Measurements from ENCODE around the gene TUBA4A.
A peak's percentile ranks its signal among the peaks of the same experiment; 100 is the strongest.

TUBA4A gene

GRCh38 chr2:219252084-219252483 is 1.6 kb downstream of the TUBA4A start:
- DNase-seq (ENCODE audit: low read depth) = peak; percentile 18
- H3K4me3 ChIP-seq (ENCODE audit: low read depth, low read length) = peak overlapping the region; percentile 76
- no peak for TF ChIP-seq CTCF (IDR thresholded peaks at IDR 0.05; ENCODE audit: insufficient read depth, low read depth, low read length, missing control alignments)

- no peak for DNase-seq (ENCODE audit: low read depth)
- no peak for TF ChIP-seq CTCF (IDR thresholded peaks at IDR 0.05; ENCODE audit: insufficient read depth, low read depth, low read length, missing control alignments)
- H3K4me3 ChIP-seq (ENCODE audit: low read depth, low read length) = no peak overlapping the region
These were observed 2.1 kb downstream of the TUBA4A start for GRCh38 chr2:219251656-219252055.

GRCh38 chr2:219250049-219250781 is 3.5 kb downstream of the TUBA4A start:
- no peak for TF ChIP-seq CTCF (IDR thresholded peaks at IDR 0.05; ENCODE audit: insufficient read depth, low read depth, low read length, missing control alignments)
- peak overlapping the region; percentile 10; the same call in 1 of the 2 replicates for H3K4me3 ChIP-seq (ENCODE audit: low read depth, low read length)
- DNase-seq (ENCODE audit: low read depth) = no peak

- no peak for TF ChIP-seq CTCF (IDR thresholded peaks at IDR 0.05; ENCODE audit: insufficient read depth, low read depth, low read length, missing control alignments)
- H3K4me3 ChIP-seq (ENCODE audit: low read depth, low read length) = peak overlapping the region; percentile 28
- peak; percentile 70 for DNase-seq (ENCODE audit: low read depth)
These were observed 4.3 kb downstream of the TUBA4A start for GRCh38 chr2:219249203-219249980.

- no peak for DNase-seq (ENCODE audit: low read depth)
- TF ChIP-seq CTCF (IDR thresholded peaks at IDR 0.05; ENCODE audit: insufficient read depth, low read depth, low read length, missing control alignments) = no peak
These were observed 4.9 kb downstream of the TUBA4A start for GRCh38 chr2:219248845-219249202.

GRCh38 chr2:219247678-219248642 is 5.8 kb downstream of the TUBA4A start:
- no peak overlapping the region for H3K4me3 ChIP-seq (ENCODE audit: low read depth, low read length)
- no peak for TF ChIP-seq CTCF (IDR thresholded peaks at IDR 0.05; ENCODE audit: insufficient read depth, low read depth, low read length, missing control alignments)
- peak; percentile 47 for DNase-seq (ENCODE audit: low read depth)

More at GRCh38 chr2:219248845-219249202, 4.9 kb downstream of the TUBA4A start:
- peak overlapping the region; percentile 28 for H3K4me3 ChIP-seq (ENCODE audit: low read depth, low read length)

All from GM12865 (cell line).